HT1080 (cell line): ENCODE data around the gene OR11L1. TPM values are rescaled to one million over a fixed set of nuclear protein-coding genes. Genes with fewer than 3 reads are reported as not detected.
A peak's percentile ranks its signal among the peaks of the same experiment; 100 is the strongest.

ENCODE experiments used
- DNase-seq: peaks from one replicate; pipeline ENCODE4 v3.0.0-alpha.2; 2015; ENCODE audit warnings: low read depth
- polyA plus RNA-seq, 2 experiments: library from polyadenylated mRNA; depleted of rRNA; stranded (reverse); fragments of >200 nt; gene quantifications; 2 replicates each; pipeline ENCODE4 v1.2.3, GENCODE V29; 2015
- total RNA-seq: library from RNA; depleted of rRNA; stranded (reverse); fragments of >200 nt; shearing (Covaris generic); gene quantifications from 2 replicates; pipeline ENCODE4 v1.2.3, GENCODE V29; 2014; rRNA removed

Gene OR11L1
- total RNA-seq = not detected in 2 replicates
- not detected in 2 replicates for polyA plus RNA-seq (2015; cell fraction: cytosol; rRNA removed)
- polyA plus RNA-seq (2015; cell fraction: nucleus; rRNA removed) = not detected in 2 replicates

DNA sequence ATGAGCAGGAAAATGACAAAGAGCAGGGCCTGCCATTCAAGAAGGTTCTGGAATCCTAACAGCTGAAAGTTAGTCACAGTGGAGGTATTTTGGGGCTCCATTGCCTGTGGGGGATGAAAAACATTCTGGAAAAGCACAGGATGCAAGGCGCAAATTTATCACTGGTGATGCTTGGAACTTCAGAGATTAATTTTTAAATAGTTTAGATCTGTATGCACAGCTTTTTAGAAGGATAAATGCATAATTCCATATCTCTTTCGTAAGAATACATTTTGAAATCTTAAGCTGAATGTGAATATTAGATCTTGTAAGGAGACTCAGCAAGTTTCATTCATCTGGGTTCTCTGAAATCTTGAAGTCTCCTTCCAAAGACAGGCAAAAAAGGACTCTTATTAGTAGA is at the start of gene OR11L1:
Gene OR11L1 (minus strand): TSS at position 101 of the 400 bp plus-strand sequence. CDS start 0 bp downstream, at position 101.
- no peak for DNase-seq

DNA sequence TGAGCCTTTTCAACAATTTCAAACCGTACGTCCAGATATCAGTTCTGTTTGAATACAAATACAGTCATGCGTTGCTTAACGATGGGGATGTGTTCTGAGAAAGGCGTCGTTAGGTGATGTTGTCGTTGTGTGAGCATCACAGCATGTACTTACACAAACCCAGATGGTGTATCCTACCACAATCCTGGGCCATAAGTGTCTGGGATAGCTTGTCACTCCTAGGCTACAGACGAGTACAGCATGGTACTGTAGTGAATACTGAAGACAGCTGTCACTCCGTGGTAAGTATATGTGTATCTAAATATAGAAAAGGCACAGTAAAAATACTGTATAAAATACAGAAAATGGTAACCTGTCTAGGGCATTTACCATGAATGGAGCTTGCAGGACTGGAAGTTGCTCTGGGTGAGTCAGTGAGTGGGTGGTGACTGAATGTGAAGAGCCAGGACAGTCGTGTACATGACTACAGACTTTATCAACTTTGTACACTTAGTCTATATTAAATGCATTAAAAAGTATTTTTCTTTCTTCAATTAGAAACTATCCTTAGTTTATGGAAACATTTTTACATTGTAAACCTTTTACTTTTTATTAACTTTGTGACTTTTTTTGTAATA is 43.2 kb upstream of the OR11L1 start:
- no peak for DNase-seq

DNA sequence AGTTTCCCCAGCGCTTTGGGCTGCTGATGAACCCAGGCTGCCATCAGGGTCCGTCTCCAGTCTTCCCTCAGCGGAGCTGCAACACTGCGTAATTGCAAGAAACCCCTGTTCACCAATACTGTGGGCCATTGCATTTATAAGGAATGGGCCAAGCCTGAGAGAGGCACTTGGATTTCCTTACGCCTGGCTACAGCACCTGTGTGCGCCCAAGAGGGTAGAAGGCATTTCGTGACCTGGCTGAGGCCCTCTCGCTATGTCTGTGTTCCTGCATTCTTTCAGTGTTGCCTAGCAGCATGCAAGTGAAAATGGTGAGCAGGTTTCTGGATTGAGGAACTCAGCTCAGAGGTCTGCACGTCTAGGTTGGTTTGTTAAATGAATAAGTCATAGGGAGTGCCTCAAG is 41.6 kb upstream of the OR11L1 start:
- no peak for DNase-seq

- DNase-seq = no peak
Observed at GRCh38 chr1:247865416-247865815, 23.7 kb upstream of the OR11L1 start.

GRCh38 chr1:247864644-247865043 is 22.9 kb upstream of the OR11L1 start:
- DNase-seq = no peak

GRCh38 chr1:247862756-247863155 is 21.1 kb upstream of the OR11L1 start:
- DNase-seq = no peak

- peak; percentile 5 for DNase-seq
Observed at GRCh38 chr1:247857985-247858619, 16.4 kb upstream of the OR11L1 start.

DNA sequence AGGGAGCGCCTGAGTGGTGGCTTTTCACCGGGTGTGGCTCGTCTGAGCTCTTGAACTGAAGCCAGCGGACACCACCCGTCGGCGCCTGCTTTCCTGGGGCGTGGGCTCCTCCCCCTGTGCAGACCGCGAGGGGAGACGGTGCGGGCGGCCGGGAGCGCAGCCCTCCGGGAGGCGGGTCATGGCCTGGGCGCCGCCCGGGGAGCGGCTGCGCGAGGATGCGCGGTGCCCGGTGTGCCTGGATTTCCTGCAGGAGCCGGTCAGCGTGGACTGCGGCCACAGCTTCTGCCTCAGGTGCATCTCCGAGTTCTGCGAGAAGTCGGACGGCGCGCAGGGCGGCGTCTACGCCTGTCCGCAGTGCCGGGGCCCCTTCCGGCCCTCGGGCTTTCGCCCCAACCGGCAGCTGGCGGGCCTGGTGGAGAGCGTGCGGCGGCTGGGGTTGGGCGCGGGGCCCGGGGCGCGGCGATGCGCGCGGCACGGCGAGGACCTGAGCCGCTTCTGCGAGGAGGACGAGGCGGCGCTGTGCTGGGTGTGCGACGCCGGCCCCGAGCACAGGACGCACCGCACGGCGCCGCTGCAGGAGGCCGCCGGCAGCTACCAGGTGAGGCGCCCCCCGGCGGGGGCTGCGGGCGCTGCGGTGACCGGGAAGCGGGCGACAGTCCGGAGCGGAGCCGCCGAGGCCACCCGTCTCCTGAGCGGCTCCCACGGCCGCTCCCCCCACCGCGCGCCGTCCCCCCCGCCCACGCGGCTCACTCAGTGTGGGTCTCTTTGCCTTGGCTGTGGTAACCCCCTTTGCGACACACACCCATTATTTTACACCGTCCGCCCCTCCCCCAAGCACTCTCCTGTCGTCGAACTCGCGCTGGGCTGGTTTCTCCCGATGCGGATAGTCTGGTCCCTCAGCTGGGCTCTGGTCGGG is 15.6 kb upstream of the OR11L1 start, which contains the start of gene TRIM58:
Gene TRIM58 (plus strand): TSS at position 119 of the 916 bp plus-strand sequence. CDS start 60 bp downstream, at position 179.
- DNase-seq = peak; percentile 57

DNA sequence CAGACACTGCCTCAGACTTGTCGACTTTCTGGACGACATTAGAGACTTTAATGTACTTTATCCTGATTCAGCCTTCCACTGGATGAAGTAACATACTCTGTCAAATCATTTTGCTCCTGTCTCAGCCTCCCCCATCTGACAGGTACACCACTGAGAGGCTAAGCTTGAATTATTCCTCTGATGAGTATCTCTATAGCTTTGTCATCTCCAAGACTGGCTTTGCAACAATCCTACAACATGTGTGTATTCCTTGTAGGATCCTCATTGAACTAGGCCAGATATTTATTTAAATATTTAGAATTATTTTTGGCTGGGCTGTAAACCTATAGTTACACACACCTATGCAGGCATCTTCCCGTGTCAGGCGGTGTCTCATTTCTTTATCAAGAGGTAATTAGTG is 14.2 kb upstream of the OR11L1 start:
- DNase-seq = no peak

GRCh38 chr1:247854899-247855545 is 13.3 kb upstream of the OR11L1 start:
- DNase-seq = no peak

DNA sequence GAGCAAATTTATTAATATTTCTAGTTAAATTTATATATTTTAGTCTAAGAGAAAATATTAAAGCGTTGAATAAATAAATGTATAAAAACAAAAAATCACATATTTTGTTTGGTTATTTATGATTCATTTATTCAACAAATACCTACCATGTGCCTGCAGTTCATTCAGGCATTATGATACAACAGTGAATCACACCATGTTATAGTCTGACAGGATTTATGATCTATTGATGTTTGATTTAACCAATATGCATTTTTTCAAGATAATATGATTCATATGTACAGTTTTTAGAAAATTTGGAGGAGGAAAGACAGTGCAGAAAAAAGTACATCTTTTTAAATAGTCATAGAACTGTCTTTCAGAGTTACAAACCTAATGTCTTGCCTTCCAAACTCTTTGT is 7.9 kb upstream of the OR11L1 start:
- no peak for DNase-seq

- no peak for DNase-seq
Observed at GRCh38 chr1:247848346-247848745, 6.7 kb upstream of the OR11L1 start.

GRCh38 chr1:247845693-247846017 is 4.0 kb upstream of the OR11L1 start:
- DNase-seq = no peak

DNA sequence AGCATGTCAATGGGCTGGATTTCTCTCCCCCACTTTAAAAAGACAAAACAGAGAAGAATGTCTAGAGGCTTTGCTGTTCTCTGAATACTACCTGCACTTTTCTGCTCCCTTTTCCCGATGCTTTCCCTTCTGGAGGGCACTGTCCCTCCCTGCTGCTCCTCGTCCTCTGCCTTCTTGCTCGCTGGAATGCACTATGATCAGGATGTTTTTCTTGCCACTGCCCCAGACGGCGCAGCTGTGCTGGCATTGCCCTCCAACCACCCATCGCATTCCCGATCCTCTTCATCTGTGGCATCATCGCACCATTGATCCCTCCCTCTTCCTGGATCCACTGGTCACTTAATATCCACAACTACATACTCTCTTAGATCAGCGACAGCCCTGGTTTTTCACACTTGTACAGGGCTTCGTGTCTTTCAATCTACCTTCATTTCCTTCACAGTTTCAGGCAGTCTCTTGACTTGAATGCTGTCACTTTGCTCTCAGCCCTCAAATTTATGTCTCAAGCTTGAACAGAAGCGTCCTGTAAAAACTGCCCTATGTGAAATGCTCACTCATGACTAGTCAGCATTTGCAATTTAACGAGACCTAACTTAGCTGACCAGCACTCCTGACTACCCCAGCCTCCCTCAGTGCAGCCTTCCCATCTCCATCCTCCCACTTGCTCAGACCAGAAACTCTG is 3.5 kb upstream of the OR11L1 start:
- DNase-seq = no peak

DNA sequence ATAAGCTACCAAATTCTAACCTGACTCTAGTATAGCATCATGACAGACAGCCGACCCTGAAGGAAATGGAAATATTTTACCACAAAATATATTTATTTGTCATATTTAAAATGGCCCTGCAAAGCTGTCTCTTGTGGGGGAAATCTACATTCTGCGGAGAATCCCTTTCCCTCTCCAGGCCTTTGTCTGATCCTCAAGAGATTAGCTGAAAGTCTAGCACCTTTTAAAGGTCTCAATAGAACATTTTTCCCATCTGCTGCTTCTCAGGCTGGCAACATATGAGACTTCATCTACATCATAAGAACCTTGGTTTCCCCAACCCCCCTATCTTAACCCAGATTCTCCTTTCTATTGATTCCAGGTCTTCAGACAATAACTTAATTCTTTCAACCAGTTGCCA is 1.7 kb upstream of the OR11L1 start:
- no peak for DNase-seq

DNA sequence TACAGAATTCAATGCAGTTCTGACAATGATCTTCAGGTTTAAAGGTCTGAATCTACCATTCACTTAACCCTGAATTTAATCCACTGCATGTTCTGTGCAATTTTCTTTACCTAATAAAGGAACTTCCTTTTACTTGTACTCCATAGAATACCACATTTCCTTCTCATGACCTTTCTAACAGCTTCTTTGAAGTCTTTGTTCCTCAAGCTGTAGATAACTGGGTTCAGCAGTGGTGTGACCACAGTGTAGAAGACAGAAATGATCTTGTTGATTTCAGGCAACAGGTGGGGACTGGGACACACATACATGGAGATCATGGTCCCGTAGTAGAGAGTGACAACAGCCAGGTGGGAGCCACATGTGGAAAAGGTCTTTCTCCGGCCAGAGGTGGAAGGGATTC is 878 bp downstream of the OR11L1 start:
- DNase-seq = no peak

GRCh38 chr1:247833601-247834000 is 8.1 kb downstream of the OR11L1 start:
- no peak for DNase-seq

DNA sequence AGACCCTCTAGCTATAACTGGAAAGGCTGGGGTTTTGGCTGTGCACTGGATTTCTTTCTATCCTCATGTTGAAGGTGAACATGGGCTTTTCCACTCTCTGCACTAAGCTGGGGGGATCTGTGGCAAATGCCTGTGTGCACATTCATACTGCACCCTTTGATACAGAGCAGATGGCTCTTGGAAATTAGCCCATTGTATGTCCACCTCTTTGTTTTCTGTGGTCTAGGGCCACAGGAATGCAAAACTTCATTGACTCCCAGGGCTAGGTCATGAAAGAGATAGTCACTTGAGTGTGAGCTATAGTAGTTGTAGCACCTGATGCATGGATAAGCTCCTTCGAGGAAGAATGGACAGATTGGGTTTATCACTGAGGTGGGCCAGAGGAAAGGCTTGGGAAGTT is 12.0 kb downstream of the OR11L1 start:
- DNase-seq = no peak

DNA sequence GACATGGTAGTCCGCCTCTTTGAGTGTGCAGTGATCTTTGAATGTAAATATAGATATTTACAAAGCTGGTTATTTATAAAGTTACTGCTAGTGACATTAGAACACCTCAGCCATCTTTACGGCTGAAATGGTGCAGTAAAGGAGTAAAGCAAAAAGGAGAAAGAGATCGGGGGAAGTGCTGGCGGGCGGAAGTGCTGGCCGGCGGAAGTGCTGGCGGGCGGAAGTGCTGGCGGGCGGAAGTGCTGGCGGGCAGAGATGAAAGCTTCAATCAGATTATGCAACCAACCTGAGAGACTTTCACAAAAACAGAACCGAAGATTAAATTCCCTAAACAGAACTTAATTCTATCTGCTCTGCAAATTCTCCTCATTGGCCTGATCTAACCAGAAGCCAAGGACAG is 16.3 kb downstream of the OR11L1 start:
- no peak for DNase-seq

- no peak for DNase-seq
Observed at GRCh38 chr1:247824023-247824422, 17.7 kb downstream of the OR11L1 start, which contains the start of gene OR14A16. Gene OR14A16, minus strand, starts transcription at chr1:247824119. Its CDS starts 8,390 bp downstream, at chr1:247815729.

DNA sequence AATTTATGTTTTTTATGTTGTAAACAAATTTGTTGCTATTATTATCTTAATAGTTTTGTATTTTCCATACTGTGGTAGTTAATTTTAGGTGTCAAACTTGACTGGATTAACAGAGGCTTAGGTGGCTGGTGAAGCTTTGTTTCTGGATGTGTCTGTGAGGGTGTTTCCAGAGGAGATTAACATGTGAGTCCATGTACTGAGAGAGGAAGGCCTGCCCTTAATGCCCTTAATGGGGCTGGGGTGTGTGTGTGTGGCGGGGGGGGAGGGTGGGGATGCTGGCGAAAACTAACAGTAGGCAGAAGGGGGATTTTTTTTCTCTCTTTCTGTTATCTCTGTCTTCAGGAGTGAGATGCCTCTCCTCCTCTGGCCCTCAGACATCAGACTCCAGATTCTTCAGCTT is 19.6 kb downstream of the OR11L1 start:
- DNase-seq = no peak
